ENCODE measurements around the gene PGS1.

PGS1 gene

GRCh38 chr17:78409191-78409928, 30.9 kb downstream of the PGS1 start:
- peak; percentile 60 for DNase-seq

DNA sequence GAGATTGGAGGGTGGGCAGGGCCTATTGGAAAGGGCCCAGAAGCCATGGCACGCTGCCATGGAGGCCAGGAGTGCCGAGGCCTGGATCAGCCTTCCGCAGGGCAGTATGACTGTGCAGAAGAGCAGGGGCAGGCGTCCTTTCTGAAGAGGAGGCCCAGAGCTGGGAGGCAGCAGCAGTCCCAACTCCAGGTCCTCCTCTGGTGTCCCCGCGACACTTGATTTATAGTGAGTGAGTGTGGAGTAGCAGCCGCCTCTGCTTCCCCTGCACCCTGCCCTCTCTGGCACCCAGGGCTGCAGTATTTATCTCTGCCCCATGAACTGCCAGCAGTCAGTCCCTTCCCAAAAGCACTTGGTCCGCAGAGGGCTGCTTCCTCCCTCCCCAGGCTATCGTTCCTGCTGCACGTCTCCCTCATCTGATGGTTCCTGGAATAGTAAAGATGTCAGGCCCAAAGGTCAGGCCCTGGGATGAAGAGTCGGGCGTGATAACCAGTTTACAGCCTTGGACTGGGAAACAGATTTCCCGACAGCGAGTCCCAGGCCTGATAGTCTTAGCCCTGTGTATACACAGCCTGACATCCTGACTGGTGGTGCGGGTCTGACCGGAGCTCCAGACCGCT, 32.9 kb downstream of the PGS1 start:
- no peak for DNase-seq

DNA sequence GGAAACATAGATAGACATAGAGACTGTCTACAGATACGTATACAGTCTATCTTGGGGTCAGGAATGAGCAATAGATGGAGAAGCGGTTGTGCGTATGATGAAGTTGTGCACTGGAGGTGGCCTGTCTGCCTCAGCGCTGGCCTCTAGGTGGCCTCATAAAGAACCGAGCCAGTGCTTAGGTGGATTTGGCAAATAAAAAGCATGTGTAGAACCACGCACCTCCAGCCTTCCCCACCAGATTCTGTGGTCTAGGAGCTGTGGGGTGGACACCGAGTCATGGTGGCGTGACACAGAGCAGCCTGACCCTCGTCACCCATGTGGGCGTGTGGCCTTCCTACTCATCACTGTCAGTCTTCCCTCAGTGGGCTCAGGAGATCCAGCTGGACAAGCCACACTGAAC, 34.0 kb downstream of the PGS1 start:
- DNase-seq, result no peak

- DNase-seq, result no peak
Observed at GRCh38 chr17:78414178-78415162, 36.0 kb downstream of the PGS1 start.

GRCh38 chr17:78415821-78416711, 37.6 kb downstream of the PGS1 start:
- no peak for DNase-seq

DNA sequence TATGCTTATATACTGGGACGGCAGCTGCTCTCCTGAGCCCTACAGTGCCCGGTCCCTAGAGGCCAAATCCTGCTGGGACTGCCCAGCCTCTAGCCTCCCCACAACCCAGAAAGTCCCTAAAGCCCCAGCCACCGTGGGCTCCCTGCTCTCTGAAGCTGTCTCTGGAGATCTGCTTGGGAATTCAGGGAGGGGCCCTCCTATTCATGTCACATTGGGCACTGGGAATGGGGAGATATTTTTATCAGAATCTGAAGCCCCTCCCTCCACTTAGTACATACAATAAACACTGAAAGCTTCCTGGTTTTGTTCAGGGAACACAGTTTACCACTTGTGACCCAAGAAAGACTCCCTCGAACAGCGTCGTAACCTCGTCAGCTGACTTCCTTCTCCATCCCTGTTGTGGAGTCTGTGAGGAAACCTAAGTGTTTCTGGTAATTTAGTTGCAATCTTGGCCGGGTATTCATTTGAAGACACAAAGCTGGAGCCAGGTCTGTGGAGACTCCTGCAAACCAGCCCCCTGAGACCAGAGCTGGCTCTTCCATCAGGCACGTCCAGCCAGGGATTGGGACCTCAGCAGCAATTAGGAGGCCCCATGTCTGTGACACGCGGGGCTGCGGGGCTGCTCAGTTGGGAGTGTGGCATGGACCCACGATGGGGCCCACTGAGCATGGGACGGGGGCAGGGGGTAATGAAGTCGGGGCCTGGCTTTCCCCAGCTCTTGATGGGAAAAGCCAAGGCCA, 38.5 kb downstream of the PGS1 start:
- DNase-seq, result no peak

GRCh38 chr17:78417531-78417909, 39.1 kb downstream of the PGS1 start:
- no peak for DNase-seq

DNA sequence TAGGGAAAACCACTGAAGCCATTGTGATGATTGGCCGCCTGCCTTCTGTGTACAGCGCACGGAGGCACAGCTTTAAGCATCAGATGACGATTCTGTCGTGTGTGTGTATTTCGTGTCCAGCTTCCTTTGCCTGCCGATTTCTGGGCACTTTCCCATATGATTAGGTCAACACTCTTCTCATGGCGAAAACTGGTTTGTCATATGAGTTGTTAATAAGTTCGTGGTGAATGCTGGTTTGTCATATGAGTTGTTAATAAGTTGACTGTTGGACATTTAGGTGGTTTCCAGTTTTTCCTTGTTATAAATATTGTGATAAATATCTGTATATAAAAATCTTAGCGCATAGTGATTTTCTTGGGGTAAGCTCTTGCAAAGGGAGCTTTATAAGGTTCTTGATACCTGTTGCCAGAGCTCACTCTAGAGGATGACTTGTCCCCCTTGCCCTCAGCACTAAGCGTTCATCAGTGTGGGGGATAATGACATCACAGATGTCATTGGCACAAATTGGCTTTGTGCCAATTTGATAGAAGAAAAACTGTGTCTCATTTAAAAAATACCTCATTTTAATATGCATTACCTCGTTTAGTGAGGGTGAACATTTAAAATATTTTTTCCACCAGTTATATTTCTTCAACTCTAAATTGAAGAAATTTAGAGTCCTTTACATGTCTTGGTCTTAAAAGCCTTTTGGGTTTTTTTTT, 40.0 kb downstream of the PGS1 start:
- no peak for DNase-seq

GRCh38 chr17:78419970-78420815, 41.7 kb downstream of the PGS1 start:
- no peak for DNase-seq

- no peak for DNase-seq
Observed at GRCh38 chr17:78421084-78421533, 42.7 kb downstream of the PGS1 start.

- DNase-seq, result peak; percentile 22
Observed at GRCh38 chr17:78421534-78422266, 43.3 kb downstream of the PGS1 start.

DNA sequence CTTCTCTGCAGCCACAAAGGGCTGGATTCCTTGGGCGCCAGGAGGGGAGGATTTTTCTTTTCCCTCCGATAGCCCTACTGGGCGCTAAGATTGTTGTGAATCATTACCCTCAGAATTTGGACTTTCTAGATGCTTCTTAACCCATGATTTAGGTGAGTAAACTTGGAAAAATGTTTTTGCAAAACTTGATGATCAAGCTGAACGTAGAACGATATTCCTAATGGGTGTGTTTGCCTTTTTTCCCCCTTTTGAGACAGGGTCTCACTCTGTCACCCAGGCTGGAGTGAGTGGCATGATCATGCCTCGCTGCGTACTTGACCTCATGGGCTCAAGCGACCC, 43.8 kb downstream of the PGS1 start:
- DNase-seq, result no peak

DNA sequence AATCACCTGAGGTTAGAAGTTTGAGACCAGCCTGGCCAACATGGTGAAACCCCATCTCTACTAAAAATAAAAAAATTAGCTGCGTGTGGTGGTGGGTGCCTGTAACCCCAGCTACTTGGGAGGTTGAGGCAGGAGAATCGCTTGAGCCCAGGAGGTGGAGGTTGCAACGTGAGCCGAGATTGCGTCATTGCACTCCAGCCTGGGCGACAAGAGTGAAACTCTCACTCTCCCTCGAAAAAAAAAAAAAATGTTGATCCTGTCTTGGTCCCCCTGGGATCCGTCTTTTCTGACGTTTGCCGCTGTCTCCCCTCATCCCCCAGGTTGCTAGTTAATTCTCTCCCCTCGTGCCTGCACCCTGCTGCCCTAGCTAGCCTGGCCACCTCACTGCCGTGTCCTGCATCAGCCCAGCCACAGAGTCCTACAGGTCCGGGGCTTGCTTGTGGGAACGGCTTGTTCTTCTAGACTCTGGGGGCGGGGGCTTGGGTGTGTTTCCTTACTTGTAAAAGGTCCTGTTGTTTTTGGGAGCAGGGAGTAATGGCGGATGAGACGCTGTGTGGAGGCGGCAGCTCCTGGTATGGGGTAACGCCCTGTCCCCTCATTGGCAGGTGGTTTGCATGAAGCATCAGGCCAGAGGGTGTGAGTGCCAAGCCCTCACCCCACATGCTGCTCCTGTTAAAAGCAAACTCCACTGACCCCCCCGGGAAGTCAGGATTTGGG, 44.6 kb downstream of the PGS1 start:
- no peak for DNase-seq

DNA sequence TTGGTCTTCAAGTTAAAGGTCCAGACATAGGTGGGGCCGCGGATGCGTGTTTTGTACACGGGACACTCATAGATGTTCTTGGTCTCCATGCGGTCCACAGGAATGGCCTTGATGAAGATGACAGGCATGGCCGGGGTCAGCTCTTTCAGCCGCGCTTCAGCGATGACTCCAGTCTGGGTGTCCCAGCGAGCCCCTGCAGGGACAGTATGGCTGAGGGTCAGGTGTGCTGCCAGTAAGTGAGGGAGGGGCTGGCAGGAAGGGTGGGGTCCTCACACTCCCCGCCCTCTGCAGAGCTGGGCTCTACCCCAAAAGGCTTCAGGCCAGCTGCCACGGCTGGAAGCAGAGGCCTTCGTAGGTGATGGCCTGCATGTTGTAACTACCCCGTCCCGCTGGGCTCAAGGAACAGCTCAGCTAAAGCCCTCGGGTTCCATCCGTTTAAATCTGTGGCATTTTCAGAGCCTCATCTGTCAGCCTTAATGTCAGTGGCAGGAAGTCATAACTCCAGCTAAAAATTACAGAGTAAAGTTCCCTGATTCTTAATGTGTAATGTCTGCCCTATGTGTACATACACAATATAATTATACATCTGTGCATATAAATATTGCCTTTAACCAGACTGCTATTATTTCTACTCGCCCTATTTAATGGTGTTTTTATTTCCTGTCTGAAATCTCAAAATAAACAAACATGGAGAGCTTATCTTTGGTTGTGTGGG, 45.7 kb downstream of the PGS1 start:
- DNase-seq, result no peak

GRCh38 chr17:78425429-78425828, 47.0 kb downstream of the PGS1 start:
- no peak for DNase-seq

- no peak for DNase-seq
Observed at GRCh38 chr17:78426293-78426879, 47.9 kb downstream of the PGS1 start.

- no peak for DNase-seq
Observed at GRCh38 chr17:78427140-78427539, 48.7 kb downstream of the PGS1 start.
